ENCODE data around the gene WDR64.

Gene WDR64

DNA sequence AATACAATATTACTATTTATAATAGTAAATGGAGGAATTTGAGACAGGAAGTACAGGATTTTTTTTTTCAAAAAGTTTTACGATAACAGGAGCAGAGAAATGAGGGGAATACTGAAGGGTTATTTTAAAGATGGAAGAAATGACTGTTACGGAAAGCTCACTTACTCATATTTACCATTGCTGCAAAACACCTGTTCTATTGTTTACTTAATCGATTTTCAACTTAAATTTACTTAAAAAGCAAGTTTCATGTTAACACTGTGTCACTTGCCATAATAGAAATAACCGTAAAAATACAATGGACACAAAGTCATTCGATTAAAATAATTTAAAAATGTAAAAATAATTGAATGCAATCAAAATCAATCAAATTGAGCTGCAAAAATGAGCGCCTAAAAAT is 192.5 kb downstream of the WDR64 start:
- no peak overlapping the region for H3K27ac ChIP-seq
- TF ChIP-seq, protein P1, sequence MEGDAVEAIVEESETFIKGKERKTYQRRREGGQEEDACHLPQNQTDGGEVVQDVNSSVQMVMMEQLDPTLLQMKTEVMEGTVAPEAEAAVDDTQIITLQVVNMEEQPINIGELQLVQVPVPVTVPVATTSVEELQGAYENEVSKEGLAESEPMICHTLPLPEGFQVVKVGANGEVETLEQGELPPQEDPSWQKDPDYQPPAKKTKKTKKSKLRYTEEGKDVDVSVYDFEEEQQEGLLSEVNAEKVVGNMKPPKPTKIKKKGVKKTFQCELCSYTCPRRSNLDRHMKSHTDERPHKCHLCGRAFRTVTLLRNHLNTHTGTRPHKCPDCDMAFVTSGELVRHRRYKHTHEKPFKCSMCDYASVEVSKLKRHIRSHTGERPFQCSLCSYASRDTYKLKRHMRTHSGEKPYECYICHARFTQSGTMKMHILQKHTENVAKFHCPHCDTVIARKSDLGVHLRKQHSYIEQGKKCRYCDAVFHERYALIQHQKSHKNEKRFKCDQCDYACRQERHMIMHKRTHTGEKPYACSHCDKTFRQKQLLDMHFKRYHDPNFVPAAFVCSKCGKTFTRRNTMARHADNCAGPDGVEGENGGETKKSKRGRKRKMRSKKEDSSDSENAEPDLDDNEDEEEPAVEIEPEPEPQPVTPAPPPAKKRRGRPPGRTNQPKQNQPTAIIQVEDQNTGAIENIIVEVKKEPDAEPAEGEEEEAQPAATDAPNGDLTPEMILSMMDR (conservative IDR thresholded peaks at IDR 0.05) = no peak
- TF ChIP-seq ZFX (IDR thresholded peaks at IDR 0.05) = no peak

DNA sequence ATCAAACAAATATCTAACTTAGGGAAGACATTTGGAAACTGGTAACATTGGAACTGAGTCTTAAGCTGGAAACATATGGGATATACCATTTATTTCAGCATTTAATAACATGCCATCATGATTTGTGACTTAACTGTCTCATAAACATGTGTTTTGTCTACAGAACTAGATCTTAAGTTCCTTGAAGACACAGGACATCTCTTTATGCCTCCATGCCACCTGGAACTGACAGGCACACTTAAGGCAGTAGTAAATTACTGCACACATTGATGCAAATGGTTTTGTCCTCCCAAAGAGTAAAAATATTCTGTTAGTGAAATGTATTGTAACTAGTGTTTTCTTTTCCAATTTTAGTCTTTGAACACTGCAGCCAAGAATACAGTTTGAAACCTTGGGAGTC is 194.3 kb downstream of the WDR64 start:
- no peak overlapping the region for H3K27ac ChIP-seq
- TF ChIP-seq, protein P1 (conservative IDR thresholded peaks at IDR 0.05) = no peak
- TF ChIP-seq ZFX (IDR thresholded peaks at IDR 0.05) = no peak

DNA sequence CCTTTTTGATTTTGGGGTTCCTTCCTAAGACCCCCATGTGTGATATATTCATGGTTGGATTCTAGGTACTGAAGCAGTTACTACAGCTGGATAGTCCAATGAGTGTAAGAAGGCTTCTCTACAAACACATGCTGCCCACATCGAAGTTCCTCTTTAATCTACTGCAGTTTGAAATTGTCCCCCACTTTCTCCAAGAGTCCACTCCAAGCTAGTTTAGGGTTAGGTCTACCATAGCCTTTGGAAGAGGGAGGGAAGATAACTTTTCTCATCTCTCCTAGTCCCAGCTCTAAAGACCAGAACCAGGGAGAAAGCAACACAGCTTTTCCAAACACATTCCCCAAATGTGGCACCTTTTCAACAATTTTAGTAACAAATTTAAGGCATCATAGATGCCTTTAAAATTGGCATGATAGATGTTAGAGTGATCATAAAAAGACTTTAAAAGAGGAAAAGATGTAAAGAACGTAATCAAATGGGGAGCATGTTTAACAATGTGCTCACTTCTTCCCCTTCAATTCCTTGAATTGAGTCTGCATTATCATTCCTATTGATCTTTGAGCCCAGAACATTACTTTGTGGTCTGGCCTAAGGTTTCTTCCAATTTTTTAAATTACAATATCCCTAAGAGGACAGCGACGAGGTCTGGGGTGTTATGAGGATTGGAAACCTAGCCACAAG is 194.9 kb downstream of the WDR64 start:
- no peak overlapping the region for H3K27ac ChIP-seq

DNA sequence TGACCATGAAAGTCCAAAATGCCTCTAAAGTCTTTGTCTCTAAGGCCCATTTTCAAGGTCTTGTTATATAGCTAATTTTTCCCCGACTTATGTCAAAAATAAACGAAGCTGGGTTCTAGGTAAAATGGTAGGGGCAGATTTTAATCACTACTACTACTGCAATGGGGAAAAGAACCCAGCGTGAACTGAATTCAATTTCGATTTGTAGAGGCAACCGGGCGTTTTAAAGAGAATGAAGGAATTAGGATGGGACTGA is 195.4 kb downstream of the WDR64 start:
- TF ChIP-seq, protein P1 (conservative IDR thresholded peaks at IDR 0.05) = no peak
- TF ChIP-seq ZFX (IDR thresholded peaks at IDR 0.05) = no peak

More for the DNA sequence above, 194.9 kb downstream of the WDR64 start:
- TF ChIP-seq, protein P1 (conservative IDR thresholded peaks at IDR 0.05) = no peak
- no peak for TF ChIP-seq ZFX (IDR thresholded peaks at IDR 0.05)

DNA sequence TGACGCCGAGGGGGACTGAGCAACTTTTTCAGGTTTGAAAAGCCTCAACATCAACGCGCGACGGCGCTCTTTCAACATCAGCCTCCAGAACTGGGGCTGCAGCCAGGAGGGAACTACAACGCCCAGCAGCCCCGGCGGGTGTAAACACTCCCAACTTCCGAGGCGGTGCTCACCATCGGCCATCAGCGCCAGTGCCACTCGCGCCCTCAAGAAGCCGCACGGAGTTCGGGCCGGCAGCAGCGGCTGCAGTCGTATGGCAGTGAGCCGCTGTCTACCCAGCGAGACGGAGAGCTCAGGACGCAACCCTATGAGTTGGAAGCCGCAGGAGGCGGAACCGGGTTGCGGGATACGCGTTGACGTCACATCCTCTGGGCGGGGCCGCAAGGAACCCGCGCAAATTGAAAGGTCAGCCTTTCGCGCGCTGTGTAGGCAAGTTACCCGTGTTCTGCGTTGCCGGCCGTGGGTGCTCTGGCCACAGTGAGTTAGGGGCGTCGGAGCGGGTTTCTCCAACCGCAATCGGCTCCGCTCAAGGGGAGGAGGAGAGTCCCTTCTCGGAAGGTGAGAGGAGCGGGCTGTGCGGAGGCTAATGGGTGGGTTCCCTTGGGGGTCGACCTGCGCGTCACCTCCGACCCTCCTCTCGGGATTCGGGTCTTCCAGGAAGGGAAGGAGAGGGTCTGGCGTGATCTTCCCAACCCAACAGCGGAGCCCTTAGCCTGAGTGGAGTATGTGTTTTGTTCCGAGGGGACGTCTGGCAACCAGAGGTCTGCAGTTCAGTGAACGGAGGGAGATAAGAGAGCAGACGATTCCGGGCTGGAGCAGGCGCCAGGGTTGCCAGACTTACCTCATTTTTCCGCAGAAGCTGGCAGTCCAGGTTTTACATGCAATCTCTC is 196.0 kb downstream of the WDR64 start, which contains the start of gene EXO1:
TSS of gene EXO1 (plus strand) at position 409 of the 890 bp plus-strand sequence. CDS start 2,222 bp downstream, outside the sequence.
- no peak for TF ChIP-seq ZFX (IDR thresholded peaks at IDR 0.05)
- TF ChIP-seq, protein P1 (conservative IDR thresholded peaks at IDR 0.05) = peak; percentile 74
- H3K27ac ChIP-seq = peak within 1 kb of the TSS; percentile 89

More for the DNA sequence above, 195.4 kb downstream of the WDR64 start:
- peak overlapping the region; percentile 89 for H3K27ac ChIP-seq

DNA sequence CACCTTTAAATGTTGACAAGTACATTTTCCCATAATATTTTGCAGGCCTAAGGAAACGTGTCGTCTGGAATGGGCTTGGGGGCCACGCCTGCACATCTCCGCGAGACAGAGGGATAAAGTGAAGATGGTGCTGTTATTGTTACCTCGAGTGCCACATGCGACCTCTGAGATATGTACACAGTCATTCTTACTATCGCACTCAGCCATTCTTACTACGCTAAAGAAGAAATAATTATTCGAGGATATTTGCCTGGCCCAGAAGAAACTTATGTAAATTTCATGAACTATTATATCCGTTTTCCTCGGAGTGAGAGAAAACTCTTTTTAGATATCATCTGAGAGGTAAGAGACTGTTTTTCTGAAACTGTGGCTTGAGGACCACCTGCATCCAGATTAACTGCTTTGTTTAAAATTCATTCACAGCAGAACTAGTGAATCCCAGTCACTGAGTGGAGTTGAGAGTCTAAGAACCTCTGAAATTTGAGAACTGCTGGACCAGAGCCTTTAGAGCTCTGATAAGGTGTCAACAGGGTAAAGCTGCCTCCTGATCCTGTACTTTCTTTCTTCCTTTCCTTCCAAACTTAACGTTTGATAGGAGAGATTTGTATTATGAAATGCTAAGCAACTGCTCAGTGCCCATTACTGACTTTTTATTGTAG is 196.7 kb downstream of the WDR64 start:
- no peak for TF ChIP-seq ZFX (IDR thresholded peaks at IDR 0.05)
- TF ChIP-seq, protein P1 (conservative IDR thresholded peaks at IDR 0.05) = no peak
- H3K27ac ChIP-seq = peak overlapping the region; percentile 89

DNA sequence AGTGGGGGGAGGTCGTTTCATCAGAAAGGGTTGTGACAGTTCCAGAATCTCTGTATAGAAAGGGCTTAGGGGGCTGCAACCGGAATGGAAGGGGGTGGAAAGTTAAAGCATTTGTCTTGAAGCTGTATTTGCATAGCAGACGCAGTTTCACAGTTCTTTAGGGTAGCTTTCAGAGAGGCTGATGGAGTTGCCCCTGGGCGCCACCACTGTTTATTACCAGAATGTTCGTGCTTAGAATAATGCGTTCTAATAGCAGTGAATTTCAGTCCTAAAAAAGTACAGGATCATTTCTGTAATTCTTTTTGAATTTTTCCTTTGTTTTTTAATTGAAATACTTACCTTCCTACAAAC is 197.2 kb downstream of the WDR64 start:
- H3K27ac ChIP-seq = no peak overlapping the region; the same call in 1 of the 2 replicates

More for the DNA sequence above, 197.2 kb downstream of the WDR64 start:
- TF ChIP-seq, protein P1 (conservative IDR thresholded peaks at IDR 0.05) = no peak
- no peak for TF ChIP-seq ZFX (IDR thresholded peaks at IDR 0.05)

Data from C4-2B (cell line).